ENCODE measurements around the gene ALG1.

DNA sequence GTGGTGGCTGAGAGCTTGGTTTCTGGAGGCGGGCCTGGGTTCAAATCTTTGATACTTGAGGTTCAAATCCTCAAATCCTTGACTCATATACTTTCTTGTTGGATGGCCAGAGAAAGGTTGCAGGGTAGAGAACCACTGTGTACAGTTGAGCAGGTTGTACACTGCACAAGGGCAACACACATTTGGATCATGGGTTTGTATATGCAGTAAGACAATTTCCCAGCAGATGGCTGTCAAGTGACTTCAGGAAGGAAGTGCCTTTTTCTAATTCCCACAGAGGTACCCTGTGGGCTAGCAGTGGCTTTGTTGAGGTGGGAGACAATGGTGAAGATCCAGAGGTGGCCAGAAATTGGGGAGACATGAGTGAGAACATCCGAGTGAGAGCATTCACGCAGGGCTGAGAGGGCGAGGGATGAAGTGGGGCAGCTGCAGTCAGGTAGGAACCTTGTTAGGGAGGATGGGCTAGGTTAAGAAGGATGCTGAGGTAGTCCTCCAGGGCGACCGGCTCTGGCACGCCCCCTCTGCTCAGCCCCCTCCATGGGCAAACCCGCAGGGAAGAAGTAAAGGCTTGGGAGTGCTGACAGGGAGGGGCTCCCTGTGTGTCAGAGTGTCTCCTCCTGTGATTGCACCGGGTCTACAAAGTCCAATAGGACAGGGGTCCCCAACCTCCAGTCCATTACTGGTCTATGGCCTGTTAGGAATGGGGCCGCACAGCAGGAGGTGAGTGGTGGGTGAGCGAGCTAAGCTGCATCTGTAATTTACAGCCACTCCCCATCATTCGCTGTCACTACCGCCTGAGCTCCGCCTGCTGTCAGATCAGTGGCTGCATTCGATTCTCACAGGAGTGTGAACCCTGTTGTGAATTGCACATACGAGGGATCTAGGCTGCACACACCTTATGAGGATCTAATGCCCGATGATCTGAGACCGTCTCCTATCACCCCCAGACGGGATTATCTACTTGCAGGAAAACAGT lies 8.6 kb upstream of the ALG1 start:
- no peak for TF ChIP-seq FOXJ3 (CRISPR knock-in tag; IDR thresholded peaks at IDR 0.05; ENCODE audit: borderline replicate concordance)
- no peak for TF ChIP-seq SP1 (CRISPR knock-in tag; conservative IDR thresholded peaks at IDR 0.05)
- TF ChIP-seq FOXK1 (CRISPR knock-in tag; IDR thresholded peaks at IDR 0.05): no peak
- no peak for TF ChIP-seq CTCF (IDR thresholded peaks at IDR 0.05)
- TF ChIP-seq, protein P1, sequence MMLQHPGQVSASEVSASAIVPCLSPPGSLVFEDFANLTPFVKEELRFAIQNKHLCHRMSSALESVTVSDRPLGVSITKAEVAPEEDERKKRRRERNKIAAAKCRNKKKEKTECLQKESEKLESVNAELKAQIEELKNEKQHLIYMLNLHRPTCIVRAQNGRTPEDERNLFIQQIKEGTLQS (CRISPR knock-in tag; conservative IDR thresholded peaks at IDR 0.05): no peak
- TF ChIP-seq ESRRA (CRISPR knock-in tag; IDR thresholded peaks at IDR 0.05; ENCODE audit: borderline replicate concordance): no peak
- TF ChIP-seq, protein P2, sequence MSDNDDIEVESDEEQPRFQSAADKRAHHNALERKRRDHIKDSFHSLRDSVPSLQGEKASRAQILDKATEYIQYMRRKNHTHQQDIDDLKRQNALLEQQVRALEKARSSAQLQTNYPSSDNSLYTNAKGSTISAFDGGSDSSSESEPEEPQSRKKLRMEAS (CRISPR knock-in tag; IDR thresholded peaks at IDR 0.05): no peak
- TF ChIP-seq SMAD3 (CRISPR knock-in tag; IDR thresholded peaks at IDR 0.05; ENCODE audit: borderline replicate concordance): no peak
- no peak for TF ChIP-seq ATF1 (CRISPR knock-in tag; IDR thresholded peaks at IDR 0.05)
- TF ChIP-seq TP53 (CRISPR knock-in tag; IDR thresholded peaks at IDR 0.05): no peak
- TF ChIP-seq CREB1 (CRISPR knock-in tag; IDR thresholded peaks at IDR 0.05): no peak
